GM12873 (cell line): ENCODE data around the gene PSMG2.

Source experiments
- TF ChIP-seq, protein P1 (sequence below): IDR thresholded peaks from 2 replicates; pipeline ENCODE4 v1.5.1; 2012; ENCODE audit warnings: low read depth, mild to moderate bottlenecking, moderate library complexity, low read length, control low read depth; ENCODE audit not compliant: insufficient read depth; ENCODE audit errors: missing control alignments

The PSMG2 gene

DNA sequence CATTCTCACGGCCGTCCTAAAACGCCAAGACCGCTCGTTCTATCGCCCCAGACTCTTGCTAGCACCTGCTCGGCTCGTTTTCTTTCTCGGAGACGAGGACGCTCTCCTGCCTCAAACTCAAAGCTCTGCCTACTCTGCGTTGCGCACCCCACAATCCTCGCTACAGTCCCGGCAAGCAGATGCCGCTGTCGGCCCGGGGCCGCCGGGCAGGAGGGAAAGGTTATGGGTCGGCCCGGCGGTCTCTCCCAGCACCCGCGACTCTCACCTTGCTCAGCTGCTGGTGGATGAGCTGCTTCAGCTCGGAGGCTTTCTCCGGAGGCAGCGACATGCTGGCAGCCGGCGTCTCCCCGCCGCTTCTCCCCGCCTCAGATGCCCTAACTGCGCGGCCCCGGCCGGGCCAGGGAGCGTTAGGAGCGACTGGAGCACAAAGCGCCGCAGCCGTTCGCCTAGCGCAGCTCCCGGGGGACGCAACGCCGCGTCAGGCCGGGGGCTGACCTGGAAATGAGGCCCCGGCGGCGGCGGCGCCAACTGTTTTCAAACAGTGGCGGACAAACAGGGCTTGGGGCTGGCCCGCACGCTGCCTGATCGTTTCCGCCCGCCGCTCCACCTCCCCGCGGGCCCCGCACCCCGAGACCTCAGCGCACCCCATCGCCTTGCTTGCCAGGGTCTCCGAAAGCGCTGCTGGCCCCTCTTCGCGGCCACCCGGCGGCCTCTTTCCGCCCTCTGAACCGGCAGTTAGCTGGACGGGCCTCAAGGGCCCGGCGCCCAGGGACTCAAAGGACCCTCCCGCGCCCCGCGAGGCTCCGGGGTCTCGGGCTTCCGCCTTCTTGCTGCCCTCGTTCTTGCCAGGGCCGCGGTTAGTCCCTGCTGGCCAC lies at the start of gene PSMG2, which contains the start of gene CEP76:
PSMG2 (plus strand) TSS at position 822 of the 875 bp plus-strand sequence. CDS start 66 bp downstream, outside the sequence.
CEP76 (minus strand) TSS at position 503 of the 875 bp plus-strand sequence; CDS start at position 328, 175 bp downstream.
- TF ChIP-seq, protein P1, sequence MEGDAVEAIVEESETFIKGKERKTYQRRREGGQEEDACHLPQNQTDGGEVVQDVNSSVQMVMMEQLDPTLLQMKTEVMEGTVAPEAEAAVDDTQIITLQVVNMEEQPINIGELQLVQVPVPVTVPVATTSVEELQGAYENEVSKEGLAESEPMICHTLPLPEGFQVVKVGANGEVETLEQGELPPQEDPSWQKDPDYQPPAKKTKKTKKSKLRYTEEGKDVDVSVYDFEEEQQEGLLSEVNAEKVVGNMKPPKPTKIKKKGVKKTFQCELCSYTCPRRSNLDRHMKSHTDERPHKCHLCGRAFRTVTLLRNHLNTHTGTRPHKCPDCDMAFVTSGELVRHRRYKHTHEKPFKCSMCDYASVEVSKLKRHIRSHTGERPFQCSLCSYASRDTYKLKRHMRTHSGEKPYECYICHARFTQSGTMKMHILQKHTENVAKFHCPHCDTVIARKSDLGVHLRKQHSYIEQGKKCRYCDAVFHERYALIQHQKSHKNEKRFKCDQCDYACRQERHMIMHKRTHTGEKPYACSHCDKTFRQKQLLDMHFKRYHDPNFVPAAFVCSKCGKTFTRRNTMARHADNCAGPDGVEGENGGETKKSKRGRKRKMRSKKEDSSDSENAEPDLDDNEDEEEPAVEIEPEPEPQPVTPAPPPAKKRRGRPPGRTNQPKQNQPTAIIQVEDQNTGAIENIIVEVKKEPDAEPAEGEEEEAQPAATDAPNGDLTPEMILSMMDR, result no peak

- TF ChIP-seq, protein P1, result no peak
Observed at GRCh38 chr18:12654971-12655370, 47.9 kb upstream of the PSMG2 start.

DNA sequence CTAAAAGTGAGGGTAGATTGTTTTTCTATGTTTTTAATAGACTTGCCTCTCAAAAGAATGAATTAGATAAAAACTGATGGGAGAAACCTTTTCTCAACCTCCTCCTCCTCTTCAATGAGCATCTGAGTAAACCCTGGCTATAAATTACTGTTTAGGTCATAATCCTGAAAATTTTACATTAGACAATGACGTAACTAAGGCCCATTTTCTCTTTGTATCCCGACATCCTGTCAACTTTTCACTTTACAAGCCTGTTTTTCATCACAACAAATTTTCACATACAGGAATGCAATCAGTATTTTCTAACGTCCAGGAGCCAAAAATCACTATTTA lies 46.3 kb upstream of the PSMG2 start:
- TF ChIP-seq, protein P1, result no peak

GRCh38 chr18:12656938-12657683 lies 45.7 kb upstream of the PSMG2 start:
- TF ChIP-seq, protein P1, result no peak

GRCh38 chr18:12657684-12658425 lies 45.0 kb upstream of the PSMG2 start, which contains the start of gene SPIRE1:
Gene SPIRE1 (minus strand): TSS chr18:12658107. CDS start chr18:12657866, 241 bp downstream.
- TF ChIP-seq, protein P1, result no peak

GRCh38 chr18:12658426-12659138 lies 44.3 kb upstream of the PSMG2 start:
- TF ChIP-seq, protein P1, result no peak
